WTC11 (cell line): ENCODE measurements around the gene CLMP. TPM values are rescaled to one million over a fixed set of nuclear protein-coding genes. Genes with fewer than 3 reads are reported as not detected.

ENCODE experiments used
- ATAC-seq: fragments of 200-7000 bp; cut with Tn5 transposase; 2 replicates; pipeline ENCODE4 v1.10.0; 2021; ENCODE audit warnings: mild to moderate bottlenecking, moderate library complexity
- CTCF ChIA-PET: fragments of 300-600 bp; sonication (Branson Sonifier 250); formaldehyde crosslinking; loops from one replicate; lab custom pipeline; 2021; ENCODE audit warnings: antibody characterized with exemption; lab: Charles Lee
- POLR2A ChIA-PET: fragments of 350-600 bp; sonication (Branson Sonifier 250); formaldehyde crosslinking; loops from one replicate; lab custom pipeline; 2021; ENCODE audit warnings: antibody characterized with exemption; lab: Charles Lee
- DNase-seq: peaks from one replicate; pipeline ENCODE4 v3.0.0; 2021; ENCODE audit warnings: low spot score
- H3K27ac Mint-ChIP-seq: 2 replicates; pipeline ENCODE4 v1.8.0; 2021; ENCODE audit warnings: mixed read lengths
- H3K27me3 Mint-ChIP-seq: 2 replicates; pipeline ENCODE4 v1.8.0; 2021; ENCODE audit warnings: low read depth, mild to moderate bottlenecking, moderate library complexity, mixed read lengths
- H3K36me3 Mint-ChIP-seq: 2 replicates; pipeline ENCODE4 v1.8.0; 2021; ENCODE audit warnings: mixed read lengths
- H3K4me1 Mint-ChIP-seq: 2 replicates; pipeline ENCODE4 v1.8.0; 2022; ENCODE audit warnings: mixed read lengths
- H3K4me3 Mint-ChIP-seq: 2 replicates; pipeline ENCODE4 v1.8.0; 2021; ENCODE audit warnings: mild to moderate bottlenecking, moderate library complexity, mixed read lengths
- H3K9me3 Mint-ChIP-seq: 2 replicates; pipeline ENCODE4 v1.8.0; 2021; ENCODE audit warnings: mixed read lengths
- EMX1 ChIP-seq: fragments of 250-450 bp; sonication (Bioruptor Pico); IDR thresholded peaks from 2 replicates; pipeline ENCODE4 v1.8.0; 2021; ENCODE audit warnings: mild to moderate bottlenecking
- FOXJ3 ChIP-seq: sonication (generic); formaldehyde crosslinking; IDR thresholded peaks from 2 replicates; pipeline ENCODE4 v1.9.0; 2021; ENCODE audit warnings: missing genetic modification reagents, mild to moderate bottlenecking, borderline replicate concordance
- OVOL2 ChIP-seq: fragments of 250-450 bp; sonication (Bioruptor Pico); IDR thresholded peaks from 2 replicates; pipeline ENCODE4 v1.9.0; 2021; ENCODE audit warnings: mild to moderate bottlenecking, borderline replicate concordance
- RORB ChIP-seq: fragments of 250-450 bp; sonication (Bioruptor Pico); IDR thresholded peaks from 2 replicates; pipeline ENCODE4 v1.9.0; 2021; ENCODE audit warnings: mild to moderate bottlenecking
- TEAD1 ChIP-seq: sonication (generic); formaldehyde crosslinking; IDR thresholded peaks from 2 replicates; pipeline ENCODE4 v1.8.0; 2022; ENCODE audit warnings: mild to moderate bottlenecking, missing genetic modification reagents
- TP53 ChIP-seq: sonication (generic); formaldehyde crosslinking; IDR thresholded peaks from 2 replicates; pipeline ENCODE4 v1.8.1; 2023; ENCODE audit warnings: mild to moderate bottlenecking, missing genetic modification reagents
- ZNF317 ChIP-seq: sonication (generic); formaldehyde crosslinking; IDR thresholded peaks from 2 replicates; pipeline ENCODE4 v1.8.1; 2023; ENCODE audit warnings: low read depth, mild to moderate bottlenecking, moderate library complexity, missing genetic modification reagents, borderline replicate concordance
- total RNA-seq: library from RNA; stranded (reverse); gene quantifications from 3 replicates; pipeline ENCODE4 v1.2.3, GENCODE V29; 2021
- TF ChIP-seq, protein P1 (sequence below): fragments of 250-450 bp; sonication (Bioruptor Pico); IDR thresholded peaks from 2 replicates; pipeline ENCODE4 v2.1.2; 2022; ENCODE audit warnings: mild to moderate bottlenecking, moderate library complexity
- TF ChIP-seq, protein P2 (sequence below): fragments of 250-450 bp; sonication (Bioruptor Pico); IDR thresholded peaks from 2 replicates; pipeline ENCODE4 v1.9.0; 2021; ENCODE audit warnings: mild to moderate bottlenecking, borderline replicate concordance
- TF ChIP-seq, protein P3 (sequence below): sonication (generic); formaldehyde crosslinking; IDR thresholded peaks from 2 replicates; pipeline ENCODE4 v1.8.0; 2023; ENCODE audit warnings: mild to moderate bottlenecking, missing genetic modification reagents
- TF ChIP-seq, protein P4 (sequence below): sonication (generic); formaldehyde crosslinking; conservative IDR thresholded peaks from 2 replicates; pipeline ENCODE4 v1.8.1; 2022; ENCODE audit warnings: mild to moderate bottlenecking, missing genetic modification reagents
- TF ChIP-seq, protein P5 (sequence below): sonication (generic); formaldehyde crosslinking; IDR thresholded peaks from 2 replicates; pipeline ENCODE4 v1.8.1; 2022; ENCODE audit warnings: missing genetic modification reagents, borderline replicate concordance
- TF ChIP-seq, protein P6 (sequence below): sonication (generic); formaldehyde crosslinking; IDR thresholded peaks from 2 replicates; pipeline ENCODE4 v1.8.0; 2023; ENCODE audit warnings: missing genetic modification reagents, mild to moderate bottlenecking, borderline replicate concordance
- TF ChIP-seq, protein P7 (sequence below): fragments of 250-450 bp; sonication (Bioruptor Pico); IDR thresholded peaks from 2 replicates; pipeline ENCODE4 v1.9.0; 2021; ENCODE audit warnings: moderate library complexity, mild to moderate bottlenecking, inconsistent platforms, borderline replicate concordance
- TF ChIP-seq, protein P8 (sequence below): fragments of 200-600 bp; IDR thresholded peaks from 2 replicates; pipeline ENCODE4 v1.8.0; 2022; ENCODE audit warnings: antibody characterized with exemption

Gene CLMP
- total RNA-seq, 1 experiment from 2014 or later = 20.0 TPM

DNA sequence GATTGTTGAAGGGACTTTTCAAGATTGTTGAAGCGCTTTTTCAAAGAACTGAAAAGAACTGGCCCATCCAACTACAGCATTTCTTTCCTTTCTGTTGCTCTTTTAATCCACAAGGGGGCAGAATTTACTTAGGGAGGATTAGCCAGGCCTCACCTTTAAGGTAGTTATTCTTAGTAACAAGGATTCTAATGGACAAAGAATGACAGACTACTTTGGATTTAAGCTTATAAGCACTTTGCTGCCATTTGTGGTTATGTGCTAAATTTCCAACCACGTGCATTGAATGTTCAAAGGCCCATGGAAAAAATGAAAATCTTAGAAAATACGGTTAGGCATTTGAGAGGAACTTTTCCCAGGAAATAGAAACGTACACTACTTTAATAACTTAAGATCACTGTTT, 83.6 kb downstream of the CLMP start:
- H3K27ac Mint-ChIP-seq = no peak overlapping the region

DNA sequence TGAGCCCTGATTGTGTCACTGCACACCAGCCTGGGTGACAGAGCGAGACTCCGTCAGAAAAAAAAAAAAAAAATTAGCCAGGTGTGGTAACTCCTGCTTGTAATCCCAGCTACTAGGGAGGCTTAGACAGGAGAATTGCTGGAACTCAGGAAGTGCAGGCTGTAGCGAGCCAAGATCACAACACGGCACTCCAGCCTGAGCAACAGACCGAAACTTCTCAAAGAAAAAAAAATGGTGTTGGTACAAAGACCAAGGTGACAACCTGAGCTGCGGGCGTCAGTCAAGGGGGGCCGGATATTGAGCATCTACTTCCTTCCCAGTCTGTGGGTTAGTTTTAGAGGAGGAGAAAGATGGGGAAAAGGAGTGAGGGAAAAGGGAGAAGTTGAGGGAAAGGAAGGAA, 84.7 kb downstream of the CLMP start:
- Mint-ChIP-seq H3K36me3 (0 out of 2 replicates have a peak, but pooled peaks cover 2% of the 10 kb centered on the region), H3K4me3 (no peak overlapping the region), H3K4me1 (peaks cover 3% of the 10 kb centered on the region), H3K9me3 (peaks cover 2% of the 10 kb centered on the region; the same call in 1 of the 2 replicates), H3K27ac (no peak overlapping the region), H3K27me3 (no peaks in the 10 kb centered on the region)
- no peak for ATAC-seq
- CTCF ChIA-PET = interaction anchor here (0.6 to 11.2 kb wide), 14 partner anchors 8 to 223 kb away, joined by 3 to 197 read pairs (median 4); no protein-coding TSS in a partner anchor
- POLR2A ChIA-PET = no interaction called here
- DNase-seq = no peak
- TF ChIP-seq, protein P1, sequence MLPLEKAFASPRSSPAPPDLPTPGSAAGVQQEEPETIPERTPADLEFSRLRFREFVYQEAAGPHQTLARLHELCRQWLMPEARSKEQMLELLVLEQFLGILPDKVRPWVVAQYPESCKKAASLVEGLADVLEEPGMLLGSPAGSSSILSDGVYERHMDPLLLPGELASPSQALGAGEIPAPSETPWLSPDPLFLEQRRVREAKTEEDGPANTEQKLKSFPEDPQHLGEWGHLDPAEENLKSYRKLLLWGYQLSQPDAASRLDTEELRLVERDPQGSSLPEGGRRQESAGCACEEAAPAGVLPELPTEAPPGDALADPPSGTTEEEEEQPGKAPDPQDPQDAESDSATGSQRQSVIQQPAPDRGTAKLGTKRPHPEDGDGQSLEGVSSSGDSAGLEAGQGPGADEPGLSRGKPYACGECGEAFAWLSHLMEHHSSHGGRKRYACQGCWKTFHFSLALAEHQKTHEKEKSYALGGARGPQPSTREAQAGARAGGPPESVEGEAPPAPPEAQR (CRISPR knock-in tag) = no peak
- no peak for TF ChIP-seq FOXJ3 (CRISPR knock-in tag)
- TF ChIP-seq, protein P2, sequence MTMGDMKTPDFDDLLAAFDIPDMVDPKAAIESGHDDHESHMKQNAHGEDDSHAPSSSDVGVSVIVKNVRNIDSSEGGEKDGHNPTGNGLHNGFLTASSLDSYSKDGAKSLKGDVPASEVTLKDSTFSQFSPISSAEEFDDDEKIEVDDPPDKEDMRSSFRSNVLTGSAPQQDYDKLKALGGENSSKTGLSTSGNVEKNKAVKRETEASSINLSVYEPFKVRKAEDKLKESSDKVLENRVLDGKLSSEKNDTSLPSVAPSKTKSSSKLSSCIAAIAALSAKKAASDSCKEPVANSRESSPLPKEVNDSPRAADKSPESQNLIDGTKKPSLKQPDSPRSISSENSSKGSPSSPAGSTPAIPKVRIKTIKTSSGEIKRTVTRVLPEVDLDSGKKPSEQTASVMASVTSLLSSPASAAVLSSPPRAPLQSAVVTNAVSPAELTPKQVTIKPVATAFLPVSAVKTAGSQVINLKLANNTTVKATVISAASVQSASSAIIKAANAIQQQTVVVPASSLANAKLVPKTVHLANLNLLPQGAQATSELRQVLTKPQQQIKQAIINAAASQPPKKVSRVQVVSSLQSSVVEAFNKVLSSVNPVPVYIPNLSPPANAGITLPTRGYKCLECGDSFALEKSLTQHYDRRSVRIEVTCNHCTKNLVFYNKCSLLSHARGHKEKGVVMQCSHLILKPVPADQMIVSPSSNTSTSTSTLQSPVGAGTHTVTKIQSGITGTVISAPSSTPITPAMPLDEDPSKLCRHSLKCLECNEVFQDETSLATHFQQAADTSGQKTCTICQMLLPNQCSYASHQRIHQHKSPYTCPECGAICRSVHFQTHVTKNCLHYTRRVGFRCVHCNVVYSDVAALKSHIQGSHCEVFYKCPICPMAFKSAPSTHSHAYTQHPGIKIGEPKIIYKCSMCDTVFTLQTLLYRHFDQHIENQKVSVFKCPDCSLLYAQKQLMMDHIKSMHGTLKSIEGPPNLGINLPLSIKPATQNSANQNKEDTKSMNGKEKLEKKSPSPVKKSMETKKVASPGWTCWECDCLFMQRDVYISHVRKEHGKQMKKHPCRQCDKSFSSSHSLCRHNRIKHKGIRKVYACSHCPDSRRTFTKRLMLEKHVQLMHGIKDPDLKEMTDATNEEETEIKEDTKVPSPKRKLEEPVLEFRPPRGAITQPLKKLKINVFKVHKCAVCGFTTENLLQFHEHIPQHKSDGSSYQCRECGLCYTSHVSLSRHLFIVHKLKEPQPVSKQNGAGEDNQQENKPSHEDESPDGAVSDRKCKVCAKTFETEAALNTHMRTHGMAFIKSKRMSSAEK = no peak
- TF ChIP-seq, protein P3, sequence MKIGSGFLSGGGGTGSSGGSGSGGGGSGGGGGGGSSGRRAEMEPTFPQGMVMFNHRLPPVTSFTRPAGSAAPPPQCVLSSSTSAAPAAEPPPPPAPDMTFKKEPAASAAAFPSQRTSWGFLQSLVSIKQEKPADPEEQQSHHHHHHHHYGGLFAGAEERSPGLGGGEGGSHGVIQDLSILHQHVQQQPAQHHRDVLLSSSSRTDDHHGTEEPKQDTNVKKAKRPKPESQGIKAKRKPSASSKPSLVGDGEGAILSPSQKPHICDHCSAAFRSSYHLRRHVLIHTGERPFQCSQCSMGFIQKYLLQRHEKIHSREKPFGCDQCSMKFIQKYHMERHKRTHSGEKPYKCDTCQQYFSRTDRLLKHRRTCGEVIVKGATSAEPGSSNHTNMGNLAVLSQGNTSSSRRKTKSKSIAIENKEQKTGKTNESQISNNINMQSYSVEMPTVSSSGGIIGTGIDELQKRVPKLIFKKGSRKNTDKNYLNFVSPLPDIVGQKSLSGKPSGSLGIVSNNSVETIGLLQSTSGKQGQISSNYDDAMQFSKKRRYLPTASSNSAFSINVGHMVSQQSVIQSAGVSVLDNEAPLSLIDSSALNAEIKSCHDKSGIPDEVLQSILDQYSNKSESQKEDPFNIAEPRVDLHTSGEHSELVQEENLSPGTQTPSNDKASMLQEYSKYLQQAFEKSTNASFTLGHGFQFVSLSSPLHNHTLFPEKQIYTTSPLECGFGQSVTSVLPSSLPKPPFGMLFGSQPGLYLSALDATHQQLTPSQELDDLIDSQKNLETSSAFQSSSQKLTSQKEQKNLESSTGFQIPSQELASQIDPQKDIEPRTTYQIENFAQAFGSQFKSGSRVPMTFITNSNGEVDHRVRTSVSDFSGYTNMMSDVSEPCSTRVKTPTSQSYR (CRISPR knock-in tag) = no peak
- TF ChIP-seq EMX1 (CRISPR knock-in tag) = no peak
- TF ChIP-seq ZNF317 (CRISPR knock-in tag) = no peak
- no peak for TF ChIP-seq TEAD1 (CRISPR knock-in tag)
- TF ChIP-seq, protein P4, sequence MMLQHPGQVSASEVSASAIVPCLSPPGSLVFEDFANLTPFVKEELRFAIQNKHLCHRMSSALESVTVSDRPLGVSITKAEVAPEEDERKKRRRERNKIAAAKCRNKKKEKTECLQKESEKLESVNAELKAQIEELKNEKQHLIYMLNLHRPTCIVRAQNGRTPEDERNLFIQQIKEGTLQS (CRISPR knock-in tag) = no peak
- TF ChIP-seq, protein P5, sequence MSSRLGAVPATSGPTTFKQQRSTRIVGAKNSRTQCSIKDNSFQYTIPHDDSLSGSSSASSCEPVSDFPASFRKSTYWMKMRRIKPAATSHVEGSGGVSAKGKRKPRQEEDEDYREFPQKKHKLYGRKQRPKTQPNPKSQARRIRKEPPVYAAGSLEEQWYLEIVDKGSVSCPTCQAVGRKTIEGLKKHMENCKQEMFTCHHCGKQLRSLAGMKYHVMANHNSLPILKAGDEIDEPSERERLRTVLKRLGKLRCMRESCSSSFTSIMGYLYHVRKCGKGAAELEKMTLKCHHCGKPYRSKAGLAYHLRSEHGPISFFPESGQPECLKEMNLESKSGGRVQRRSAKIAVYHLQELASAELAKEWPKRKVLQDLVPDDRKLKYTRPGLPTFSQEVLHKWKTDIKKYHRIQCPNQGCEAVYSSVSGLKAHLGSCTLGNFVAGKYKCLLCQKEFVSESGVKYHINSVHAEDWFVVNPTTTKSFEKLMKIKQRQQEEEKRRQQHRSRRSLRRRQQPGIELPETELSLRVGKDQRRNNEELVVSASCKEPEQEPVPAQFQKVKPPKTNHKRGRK (CRISPR knock-in tag) = no peak
- TF ChIP-seq OVOL2 (CRISPR knock-in tag) = no peak
- TF ChIP-seq, protein P6, sequence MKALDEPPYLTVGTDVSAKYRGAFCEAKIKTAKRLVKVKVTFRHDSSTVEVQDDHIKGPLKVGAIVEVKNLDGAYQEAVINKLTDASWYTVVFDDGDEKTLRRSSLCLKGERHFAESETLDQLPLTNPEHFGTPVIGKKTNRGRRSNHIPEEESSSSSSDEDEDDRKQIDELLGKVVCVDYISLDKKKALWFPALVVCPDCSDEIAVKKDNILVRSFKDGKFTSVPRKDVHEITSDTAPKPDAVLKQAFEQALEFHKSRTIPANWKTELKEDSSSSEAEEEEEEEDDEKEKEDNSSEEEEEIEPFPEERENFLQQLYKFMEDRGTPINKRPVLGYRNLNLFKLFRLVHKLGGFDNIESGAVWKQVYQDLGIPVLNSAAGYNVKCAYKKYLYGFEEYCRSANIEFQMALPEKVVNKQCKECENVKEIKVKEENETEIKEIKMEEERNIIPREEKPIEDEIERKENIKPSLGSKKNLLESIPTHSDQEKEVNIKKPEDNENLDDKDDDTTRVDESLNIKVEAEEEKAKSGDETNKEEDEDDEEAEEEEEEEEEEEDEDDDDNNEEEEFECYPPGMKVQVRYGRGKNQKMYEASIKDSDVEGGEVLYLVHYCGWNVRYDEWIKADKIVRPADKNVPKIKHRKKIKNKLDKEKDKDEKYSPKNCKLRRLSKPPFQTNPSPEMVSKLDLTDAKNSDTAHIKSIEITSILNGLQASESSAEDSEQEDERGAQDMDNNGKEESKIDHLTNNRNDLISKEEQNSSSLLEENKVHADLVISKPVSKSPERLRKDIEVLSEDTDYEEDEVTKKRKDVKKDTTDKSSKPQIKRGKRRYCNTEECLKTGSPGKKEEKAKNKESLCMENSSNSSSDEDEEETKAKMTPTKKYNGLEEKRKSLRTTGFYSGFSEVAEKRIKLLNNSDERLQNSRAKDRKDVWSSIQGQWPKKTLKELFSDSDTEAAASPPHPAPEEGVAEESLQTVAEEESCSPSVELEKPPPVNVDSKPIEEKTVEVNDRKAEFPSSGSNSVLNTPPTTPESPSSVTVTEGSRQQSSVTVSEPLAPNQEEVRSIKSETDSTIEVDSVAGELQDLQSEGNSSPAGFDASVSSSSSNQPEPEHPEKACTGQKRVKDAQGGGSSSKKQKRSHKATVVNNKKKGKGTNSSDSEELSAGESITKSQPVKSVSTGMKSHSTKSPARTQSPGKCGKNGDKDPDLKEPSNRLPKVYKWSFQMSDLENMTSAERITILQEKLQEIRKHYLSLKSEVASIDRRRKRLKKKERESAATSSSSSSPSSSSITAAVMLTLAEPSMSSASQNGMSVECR = no peak

More for the DNA sequence above, 83.6 kb downstream of the CLMP start:
- H3K36me3 Mint-ChIP-seq = peaks cover 11% of the 10 kb centered on the region
- peaks cover 10% of the 10 kb centered on the region for H3K9me3 Mint-ChIP-seq
- TF ChIP-seq RORB (no peak), TP53 (CRISPR knock-in tag) (no peak), ZNF317 (CRISPR knock-in tag) (peak; percentile 91)
- TF ChIP-seq, protein P7, sequence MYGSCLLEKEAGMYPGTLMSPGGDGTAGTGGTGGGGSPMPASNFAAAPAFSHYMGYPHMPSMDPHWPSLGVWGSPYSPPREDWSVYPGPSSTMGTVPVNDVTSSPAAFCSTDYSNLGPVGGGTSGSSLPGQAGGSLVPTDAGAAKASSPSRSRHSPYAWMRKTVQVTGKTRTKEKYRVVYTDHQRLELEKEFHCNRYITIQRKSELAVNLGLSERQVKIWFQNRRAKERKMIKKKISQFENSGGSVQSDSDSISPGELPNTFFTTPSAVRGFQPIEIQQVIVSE = no peak
- TF ChIP-seq, protein P8, sequence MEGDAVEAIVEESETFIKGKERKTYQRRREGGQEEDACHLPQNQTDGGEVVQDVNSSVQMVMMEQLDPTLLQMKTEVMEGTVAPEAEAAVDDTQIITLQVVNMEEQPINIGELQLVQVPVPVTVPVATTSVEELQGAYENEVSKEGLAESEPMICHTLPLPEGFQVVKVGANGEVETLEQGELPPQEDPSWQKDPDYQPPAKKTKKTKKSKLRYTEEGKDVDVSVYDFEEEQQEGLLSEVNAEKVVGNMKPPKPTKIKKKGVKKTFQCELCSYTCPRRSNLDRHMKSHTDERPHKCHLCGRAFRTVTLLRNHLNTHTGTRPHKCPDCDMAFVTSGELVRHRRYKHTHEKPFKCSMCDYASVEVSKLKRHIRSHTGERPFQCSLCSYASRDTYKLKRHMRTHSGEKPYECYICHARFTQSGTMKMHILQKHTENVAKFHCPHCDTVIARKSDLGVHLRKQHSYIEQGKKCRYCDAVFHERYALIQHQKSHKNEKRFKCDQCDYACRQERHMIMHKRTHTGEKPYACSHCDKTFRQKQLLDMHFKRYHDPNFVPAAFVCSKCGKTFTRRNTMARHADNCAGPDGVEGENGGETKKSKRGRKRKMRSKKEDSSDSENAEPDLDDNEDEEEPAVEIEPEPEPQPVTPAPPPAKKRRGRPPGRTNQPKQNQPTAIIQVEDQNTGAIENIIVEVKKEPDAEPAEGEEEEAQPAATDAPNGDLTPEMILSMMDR = peak; percentile 54
- ATAC-seq (peak; percentile 65), DNase-seq (no peak)
- peaks cover 3% of the 10 kb centered on the region for H3K4me1 Mint-ChIP-seq
- H3K27me3 Mint-ChIP-seq = no peaks in the 10 kb centered on the region
- CTCF ChIA-PET = interaction anchor here (0.6 to 11.2 kb wide), 15 partner anchors 8 to 469 kb away, joined by 3 to 197 read pairs (median 4); no protein-coding TSS in a partner anchor
- POLR2A ChIA-PET = no interaction called here
- H3K4me3 Mint-ChIP-seq = no peak overlapping the region
